ENCODE results near the gene NXPE1.

DNA sequence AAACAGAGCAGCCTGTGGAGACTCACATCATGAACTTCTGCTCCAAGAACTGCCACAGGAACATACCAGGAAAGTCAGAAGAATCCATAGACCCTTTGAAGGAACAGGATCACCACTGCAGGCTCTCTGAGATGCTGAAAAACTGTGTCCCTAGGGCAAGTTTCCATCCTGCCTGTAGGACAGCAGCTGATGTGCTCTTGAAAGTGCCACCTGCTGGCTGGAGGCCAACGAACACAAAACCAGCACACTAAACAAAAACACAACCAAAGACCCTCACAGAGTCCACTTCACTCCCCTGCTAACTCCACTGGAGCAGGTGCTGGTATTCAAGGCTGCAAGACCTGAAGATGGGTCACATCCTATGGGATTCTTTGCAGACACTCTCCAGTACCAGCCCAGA lies 12.0 kb upstream of the NXPE1 start:
- TF ChIP-seq, protein P1, sequence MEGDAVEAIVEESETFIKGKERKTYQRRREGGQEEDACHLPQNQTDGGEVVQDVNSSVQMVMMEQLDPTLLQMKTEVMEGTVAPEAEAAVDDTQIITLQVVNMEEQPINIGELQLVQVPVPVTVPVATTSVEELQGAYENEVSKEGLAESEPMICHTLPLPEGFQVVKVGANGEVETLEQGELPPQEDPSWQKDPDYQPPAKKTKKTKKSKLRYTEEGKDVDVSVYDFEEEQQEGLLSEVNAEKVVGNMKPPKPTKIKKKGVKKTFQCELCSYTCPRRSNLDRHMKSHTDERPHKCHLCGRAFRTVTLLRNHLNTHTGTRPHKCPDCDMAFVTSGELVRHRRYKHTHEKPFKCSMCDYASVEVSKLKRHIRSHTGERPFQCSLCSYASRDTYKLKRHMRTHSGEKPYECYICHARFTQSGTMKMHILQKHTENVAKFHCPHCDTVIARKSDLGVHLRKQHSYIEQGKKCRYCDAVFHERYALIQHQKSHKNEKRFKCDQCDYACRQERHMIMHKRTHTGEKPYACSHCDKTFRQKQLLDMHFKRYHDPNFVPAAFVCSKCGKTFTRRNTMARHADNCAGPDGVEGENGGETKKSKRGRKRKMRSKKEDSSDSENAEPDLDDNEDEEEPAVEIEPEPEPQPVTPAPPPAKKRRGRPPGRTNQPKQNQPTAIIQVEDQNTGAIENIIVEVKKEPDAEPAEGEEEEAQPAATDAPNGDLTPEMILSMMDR (IDR thresholded peaks at IDR 0.05), result no peak
- TF ChIP-seq POLR2A (IDR thresholded peaks at IDR 0.05), result no peak
